Subcutaneous adipose tissue (tissue), 4 donors: ENCODE results near the gene CNN3. TPM values are rescaled to one million over a fixed set of nuclear protein-coding genes. Genes with fewer than 3 reads are reported as not detected.

Experiments used
- CTCF ChIP-seq: fragments of 450-650 bp; IDR thresholded peaks from one replicate; pipeline ENCODE4 v1.5.1; 2016; ENCODE audit warnings: low read depth, mild to moderate bottlenecking, control low read depth, antibody characterized with exemption, moderate library complexity
- total RNA-seq, 4 donors: library from RNA; depleted of rRNA; stranded (reverse); fragments of >200 nt; gene quantifications; one replicate each; pipeline ENCODE4 v1.1.0, GENCODE V29; 2016

CNN3 gene
- total RNA-seq, 4 donors from 2014 or later, result 99.6 to 172 (median 151) TPM

GRCh38 chr1:94855307-94855700, 71.6 kb downstream of the CNN3 start:
- TF ChIP-seq CTCF, result no peak

GRCh38 chr1:94854458-94855306, 72.2 kb downstream of the CNN3 start:
- TF ChIP-seq CTCF, result no peak

- no peak for TF ChIP-seq CTCF
These were observed 74.1 kb downstream of the CNN3 start for GRCh38 chr1:94852788-94853187.

- TF ChIP-seq CTCF, result no peak
These were observed 75.3 kb downstream of the CNN3 start for GRCh38 chr1:94851571-94851970.

Other genes starting within 250 kb of the CNN3 start
- 1 to 10 TPM in 3 of 4 donors, under 1 TPM in 1; 0.98 to 2.3 (median 1.5) TPM for gene SLC44A3, start 106.8 kb downstream of the CNN3 start, total RNA-seq
- 1 to 10 TPM; 1.1 to 2.4 (median 1.4) TPM for gene ALG14, start 145.8 kb upstream of the CNN3 start, total RNA-seq
- 10 to 100 TPM in 3 of 4 donors, 1 to 10 TPM in 1; 6.8 to 26.9 (median 21.8) TPM for gene TLCD4, start 190.2 kb upstream of the CNN3 start, total RNA-seq